Heart right ventricle (tissue), 16 donors: ENCODE results near the gene EXOC3L2. TPM values are rescaled to one million over a fixed set of nuclear protein-coding genes. Genes with fewer than 3 reads are reported as not detected.

Experiments used
- ATAC-seq, 8 donors: fragments of 200-7000 bp; cut with Tn5 transposase; one replicate each; pipeline ENCODE4 v1.9.1; 2020; ENCODE audit warnings: mild to moderate bottlenecking in 8 of 8, moderate library complexity in 8 of 8, moderate number of reproducible peaks in 1 of 8
- DNase-seq, 2 donors: peaks; one replicate each; pipeline ENCODE4 v3.0.0-alpha.2; 2020
- H3K27ac ChIP-seq, 10 donors: fragments of 200-600 bp; sonication (generic) in 2 of 10; one replicate each; pipeline versions ENCODE4 v1.5.0 to v1.8.0; 2020 to 2022; ENCODE audit warnings: mild to moderate bottlenecking in 3 of 10
- H3K27me3 ChIP-seq, 7 donors: fragments of 200-600 bp; one replicate each; pipeline ENCODE4 v1.8.0; 2021 to 2022; ENCODE audit warnings: mild to moderate bottlenecking in 2 of 7
- H3K36me3 ChIP-seq, 9 donors: fragments of 200-600 bp; sonication (generic) in 1 of 9; one replicate each; pipeline versions ENCODE4 v1.5.0 to v1.8.0; 2020 to 2022; ENCODE audit warnings: mild to moderate bottlenecking in 2 of 9
- H3K4me1 ChIP-seq, 9 donors: fragments of 200-600 bp; sonication (generic) in 1 of 9; one replicate each; pipeline versions ENCODE4 v1.5.0 to v1.8.0; 2020 to 2022; ENCODE audit warnings: mild to moderate bottlenecking in 4 of 9
- H3K4me3 ChIP-seq, 10 donors: fragments of 200-600 bp; sonication (generic) in 2 of 10; one replicate each; pipeline versions ENCODE4 v1.5.0 to v1.8.0; 2020 to 2022; ENCODE audit warnings: mild to moderate bottlenecking in 7 of 10, moderate library complexity in 2 of 10
- H3K9me3 ChIP-seq, 11 donors: fragments of 200-600 bp in 10 of 11; sonication (generic) in 2 of 11; one replicate each; pipeline versions ENCODE4 v1.5.0 to v1.8.0; 2013 to 2022; ENCODE audit warnings: mild to moderate bottlenecking in 2 of 11, control low read depth in 1 of 11, moderate library complexity in 1 of 11
- WGBS, 2 donors: extraction: QIAGEN DNeasy Blood & Tissue Kit; methylation state at CpG; one replicate each; pipeline ENCODE4 v1.1.7; 2013; ENCODE audit warnings: inconsistent platforms in 1 of 2; 5-methylcytosine and 5-hydroxymethylcytosine counted together
- intact Hi-C, 10 donors: fragments of 100-400 bp; cut with DNase I; formaldehyde crosslinking; loops; one replicate each; pipeline versions ENCODE4 v1.11.1 to v1.14.2; 2022
- polyA plus RNA-seq, 2 donors: library from polyadenylated mRNA; stranded (reverse); fragments of 200-250 nt; gene quantifications; one replicate each; pipeline ENCODE4 v1.2.3, GENCODE V29; 2013
- total RNA-seq, 10 donors: library from RNA; stranded (reverse); fragmentation: NEBNext Ultra II Directional in 3 of 10; extraction: Animal tissue kit (Norgen Biotek cat#: 25700) in 3 of 10; gene quantifications; one replicate each; pipeline versions ENCODE4 v1.2.1 to v1.2.4, GENCODE V29; 2021 to 2023
- TF ChIP-seq, protein P1 (sequence below), 9 donors: fragments of 200-600 bp; sonication (generic) in 2 of 9; IDR thresholded peaks; one replicate each; pipeline versions ENCODE4 v1.5.0 to v1.8.0; 2021 to 2022; ENCODE audit warnings: antibody characterized with exemption in 9 of 9, mild to moderate bottlenecking in 5 of 9, moderate library complexity in 1 of 9
- donor health status: Arrhythmogenic right ventricular cardiomyopathy.
- donor health status: ischemic (EF 13 %, LVEDD 7.1; RV severe dilation, severe dysfunction).
- donor health status: healthy with polysubstance abuse.
- donor health status: DM: no; HTN: yes; CAD: no.
- donor health status: DM: no; HTN: no; CAD: no.
- donor health status: ischemic (EF 25% LVEDD 6.9; RV normal size, moderate dysfunction).
- donor health status: ischemic (EF 25% LVEDD 5.7; RV mildly dilated, moderate dysfunction).
- donor health status: healthy.
- donor health status: DM: yes; HTN: yes; CAD: no.
- donor health status: Ischemic cardiomyopathy.
- donor health status: ischemic (EF 35%, LVEDD 5.7; RV mildly dilated, moderate dysfunction).
- donor health status: nonischemic (EF 11% LVEDD 7.7; RV severe dilation, severe dysfunction).
- donor health status: DM: yes; HTN: yes; CAD: no.
- donor health status: PGD.
- donor health status: ischemic (EF 29% LVEDD 5.4; RV normal size, mild dysfunction).
- donor health status: nonischemic (EF 23%, LVEDD 6.1; RV moderate dilation, normal function).

EXOC3L2 gene
- total and polyA plus RNA-seq, 12 donors: 0.27 to 2.0 (median 1.2) TPM

- intact Hi-C loops: no loop called here
- Histone ChIP-seq H3K36me3 (no peaks in the 10 kb centered on the region), H3K4me1 (peaks cover 0 to 46% (median 18%) of the 10 kb centered on the region in 9 donors), H3K4me3 (no peak overlapping the region), H3K27me3 (peaks cover 0 to 49% (median 27%) of the 10 kb centered on the region in 7 donors), H3K9me3 (no peaks in the 10 kb centered on the region), H3K27ac (no peak overlapping the region)
- TF ChIP-seq, protein P1, sequence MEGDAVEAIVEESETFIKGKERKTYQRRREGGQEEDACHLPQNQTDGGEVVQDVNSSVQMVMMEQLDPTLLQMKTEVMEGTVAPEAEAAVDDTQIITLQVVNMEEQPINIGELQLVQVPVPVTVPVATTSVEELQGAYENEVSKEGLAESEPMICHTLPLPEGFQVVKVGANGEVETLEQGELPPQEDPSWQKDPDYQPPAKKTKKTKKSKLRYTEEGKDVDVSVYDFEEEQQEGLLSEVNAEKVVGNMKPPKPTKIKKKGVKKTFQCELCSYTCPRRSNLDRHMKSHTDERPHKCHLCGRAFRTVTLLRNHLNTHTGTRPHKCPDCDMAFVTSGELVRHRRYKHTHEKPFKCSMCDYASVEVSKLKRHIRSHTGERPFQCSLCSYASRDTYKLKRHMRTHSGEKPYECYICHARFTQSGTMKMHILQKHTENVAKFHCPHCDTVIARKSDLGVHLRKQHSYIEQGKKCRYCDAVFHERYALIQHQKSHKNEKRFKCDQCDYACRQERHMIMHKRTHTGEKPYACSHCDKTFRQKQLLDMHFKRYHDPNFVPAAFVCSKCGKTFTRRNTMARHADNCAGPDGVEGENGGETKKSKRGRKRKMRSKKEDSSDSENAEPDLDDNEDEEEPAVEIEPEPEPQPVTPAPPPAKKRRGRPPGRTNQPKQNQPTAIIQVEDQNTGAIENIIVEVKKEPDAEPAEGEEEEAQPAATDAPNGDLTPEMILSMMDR (IDR thresholded peaks at IDR 0.05): no peak
- no peak for DNase-seq
- no peak for ATAC-seq
- WGBS, 2 donors: 55 to 62% methylated on average over 6 of the region's 6 CpGs
Measured at GRCh38 chr19:45216667-45217066, 28.5 kb downstream of the EXOC3L2 start.

DNA sequence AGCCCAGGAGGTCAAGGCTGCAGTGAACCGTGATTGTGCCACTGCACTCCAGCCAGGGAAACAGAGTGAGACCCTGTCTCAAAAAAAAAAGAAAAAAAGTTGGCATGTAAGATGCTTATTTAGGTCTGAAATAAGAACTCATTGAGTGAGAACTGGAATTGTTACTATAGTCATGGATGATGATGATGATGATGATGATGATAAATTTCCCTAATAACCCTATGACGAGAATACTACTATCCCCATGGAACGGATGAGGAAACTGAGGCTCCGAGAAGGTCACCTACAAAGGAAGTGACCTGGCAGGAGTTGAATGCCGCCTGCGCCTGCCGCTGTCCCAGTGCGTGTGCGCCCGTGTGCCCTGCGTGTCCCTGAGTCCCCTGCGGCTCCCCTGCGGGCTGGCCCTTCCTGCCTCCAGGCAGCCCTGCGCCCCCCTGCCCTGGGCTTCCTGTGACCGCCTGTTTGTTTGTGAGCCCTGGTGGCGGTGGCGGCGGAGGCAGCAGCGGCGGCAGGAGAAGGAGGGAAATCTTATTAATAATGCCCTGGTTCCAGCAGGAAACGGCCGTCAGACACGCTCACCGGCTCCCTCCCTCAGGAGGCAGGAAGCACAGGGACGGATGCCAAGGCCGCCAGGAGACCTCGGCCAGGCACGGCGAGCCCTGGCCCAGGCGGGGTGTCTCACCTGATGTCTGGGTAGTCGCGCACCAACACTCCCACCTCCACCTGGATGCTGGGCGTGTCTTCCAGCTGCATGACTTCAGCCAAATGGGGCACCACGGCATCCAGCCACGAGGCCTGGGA, 29.6 kb downstream of the EXOC3L2 start:
- Histone ChIP-seq H3K4me1 (peaks cover 0 to 54% (median 27%) of the 10 kb centered on the region in 9 donors), H3K9me3 (no peaks in the 10 kb centered on the region), H3K4me3 (peak overlapping the region in 2 of 10 donors; percentile 5 to 8), H3K27me3 (peaks cover 0 to 51% (median 27%) of the 10 kb centered on the region in 7 donors), H3K36me3 (no peaks in the 10 kb centered on the region), H3K27ac (peak overlapping the region in 2 of 10 donors; percentile 9 to 58)
- ATAC-seq (peak in 3 of 8 donors; percentile 2 to 25 (median 23)), DNase-seq (peak; percentile 17 to 33)
- 18 to 22% methylated on average over 35 of the region's 35 CpGs for WGBS, 2 donors
- TF ChIP-seq, protein P1 (IDR thresholded peaks at IDR 0.05): peak in 1 of 9 donors; percentile 5
- intact Hi-C loops: no loop called here

DNA sequence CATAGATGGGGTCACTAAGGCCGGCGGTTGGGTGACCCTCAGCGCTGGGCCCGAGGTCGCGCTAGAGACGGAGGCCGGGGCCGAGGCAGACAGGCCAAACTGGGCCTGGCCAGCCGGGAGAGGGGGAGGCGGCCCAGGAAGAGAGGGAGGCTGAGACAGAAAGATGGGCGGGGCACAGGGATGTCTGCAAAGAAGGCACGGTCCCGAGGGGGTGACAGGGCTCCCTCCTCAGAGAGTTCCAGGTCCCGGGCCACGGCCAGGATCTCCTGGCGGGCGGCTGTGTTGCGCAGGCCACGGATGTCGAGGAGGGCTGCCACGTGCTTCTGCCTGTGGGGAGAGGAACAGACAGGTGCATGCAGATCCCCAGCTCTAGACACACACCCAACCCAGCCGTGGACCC, 32.2 kb downstream of the EXOC3L2 start:
- ATAC-seq (no peak), DNase-seq (no peak)
- Histone ChIP-seq H3K4me1 (peaks cover 0 to 52% (median 23%) of the 10 kb centered on the region in 9 donors), H3K27me3 (peaks cover 0 to 42% (median 24%) of the 10 kb centered on the region in 7 donors), H3K4me3 (no peak overlapping the region), H3K36me3 (no peaks in the 10 kb centered on the region), H3K27ac (peak overlapping the region in 8 of 10 donors; percentile 14 to 77 (median 62)), H3K9me3 (no peaks in the 10 kb centered on the region)
- TF ChIP-seq, protein P1 (IDR thresholded peaks at IDR 0.05): no peak
- WGBS, 2 donors: 71 to 77% methylated on average over 23 of the region's 23 CpGs
- intact Hi-C loops: loop anchor here in 3 of 10 donors (5.0 kb wide), 1 partner anchor 34 kb away; the partner anchor contains the start of gene EXOC3L2 (in 3 of the 3)

GRCh38 chr19:45211751-45212381, 33.3 kb downstream of the EXOC3L2 start:
- TF ChIP-seq, protein P1 (IDR thresholded peaks at IDR 0.05): no peak
- WGBS, 2 donors: 30 to 36% methylated on average over 17 of the region's 17 CpGs
- Histone ChIP-seq H3K27ac (peak overlapping the region in 8 of 10 donors; percentile 39 to 77 (median 66)), H3K9me3 (no peaks in the 10 kb centered on the region), H3K36me3 (no peaks in the 10 kb centered on the region), H3K27me3 (peaks cover 0 to 31% (median 21%) of the 10 kb centered on the region in 7 donors), H3K4me1 (peaks cover 0 to 43% (median 23%) of the 10 kb centered on the region in 9 donors), H3K4me3 (peak overlapping the region in 1 of 10 donors; percentile 7)
- intact Hi-C loops: loop anchor here in 3 of 10 donors (5.0 kb wide), 1 partner anchor 35 kb away; the partner anchor contains the start of gene EXOC3L2 (in 3 of the 3)
- ATAC-seq (peak; percentile 79 to 93 (median 91)), DNase-seq (peak; percentile 67 to 72)
